Sciatic nerve (tissue), 2 donors: ENCODE data around the gene SLC34A2. TPM values are rescaled to one million over a fixed set of nuclear protein-coding genes. Genes with fewer than 3 reads are reported as not detected.
"Not testable (repeated sequence)": the region's sequence is repeated elsewhere in the genome, so short reads cannot be mapped to it uniquely, and the experiment has no call there.

Experiments used
- ATAC-seq: fragments of 200-7000 bp; cut with Tn5 transposase; one replicate; pipeline ENCODE4 v1.9.1; 2020; ENCODE audit warnings: mild to moderate bottlenecking, moderate library complexity
- DNase-seq: peaks from one replicate; pipeline ENCODE4 v3.0.0-alpha.2; 2020; ENCODE audit warnings: low spot score
- intact Hi-C: fragments of 100-400 bp; cut with DNase I; formaldehyde crosslinking; loops from one replicate; pipeline ENCODE4 v1.14.2; 2022
- total RNA-seq: library from RNA; stranded (reverse); fragmentation: NEBNext Ultra II Directional; extraction: Animal tissue kit (Norgen Biotek cat#: 25700); gene quantifications from one replicate; pipeline ENCODE4 v1.2.1, GENCODE V29; 2021
- donor health status: DM: no; HTN: no; CAD: no.
- donor health status: DM: no; HTN: no; CAD: no.

Gene SLC34A2
- total RNA-seq, 1 donor from 2014 or later: 2.5 TPM

DNA sequence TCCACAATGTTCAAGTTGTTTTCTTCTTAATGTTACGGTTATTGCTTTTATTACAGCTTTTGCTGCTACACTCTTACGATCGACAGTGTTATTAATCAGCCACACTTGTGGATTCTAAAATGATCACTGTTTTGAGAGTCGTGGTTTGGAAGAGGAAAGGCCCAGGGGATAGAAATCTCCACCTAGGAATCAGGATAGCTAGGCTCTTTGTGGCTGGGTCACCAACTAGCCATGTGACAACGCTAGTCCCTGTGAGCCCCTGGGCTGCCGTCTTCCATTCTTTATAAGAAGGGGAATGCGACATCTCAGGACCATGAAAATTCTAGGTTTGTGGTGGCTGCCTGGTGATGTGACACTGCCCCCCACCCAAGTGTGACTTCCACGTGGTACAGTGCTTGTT is 380 bp downstream of the SLC34A2 start:
- DNase-seq: no peak
- intact Hi-C loops: no loop called here
- ATAC-seq: no peak

DNA sequence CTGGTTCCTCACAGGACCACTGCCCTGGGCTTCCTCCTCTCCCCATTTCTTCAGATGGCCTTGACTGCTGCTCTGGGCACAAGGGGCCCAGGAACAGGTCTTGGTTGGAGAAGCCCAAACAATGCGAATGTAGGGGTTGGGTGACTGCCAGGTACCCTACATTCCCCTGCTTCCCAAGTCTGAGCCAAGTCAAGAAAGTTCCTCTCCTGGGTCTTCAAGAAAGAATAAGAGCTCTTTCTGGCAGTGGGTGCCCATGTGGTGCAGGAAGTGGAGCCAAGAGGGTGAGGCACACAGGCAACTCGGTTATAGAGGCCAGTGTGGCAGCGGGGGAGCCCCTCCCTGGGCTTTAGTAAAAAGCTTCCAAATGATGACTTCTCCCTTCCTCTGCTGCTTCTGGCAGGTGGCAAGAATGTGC is 2.7 kb downstream of the SLC34A2 start:
- DNase-seq: no peak
- intact Hi-C loops: no loop called here
- no peak for ATAC-seq

DNA sequence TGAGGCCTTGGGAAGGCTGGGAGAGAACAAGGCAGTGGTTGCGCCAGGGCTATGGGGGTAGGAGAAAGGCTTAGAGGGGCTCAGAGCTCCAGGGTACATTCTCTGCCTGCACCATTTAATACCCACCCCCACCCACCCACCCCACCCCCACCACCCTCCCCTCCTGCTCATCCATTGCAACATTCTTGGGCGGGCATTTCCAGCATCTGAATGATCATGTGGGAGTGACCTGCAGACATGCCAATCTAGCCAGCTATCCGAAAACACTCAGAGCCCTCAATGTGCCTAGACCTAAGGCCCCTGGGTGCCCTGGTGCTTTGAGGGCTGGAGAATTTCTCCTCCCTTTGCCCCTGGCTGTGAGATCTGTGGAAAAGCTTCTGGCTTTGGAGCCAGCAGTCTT is 3.1 kb downstream of the SLC34A2 start:
- no peak for ATAC-seq
- no peak for DNase-seq
- intact Hi-C loops: no loop called here

DNA sequence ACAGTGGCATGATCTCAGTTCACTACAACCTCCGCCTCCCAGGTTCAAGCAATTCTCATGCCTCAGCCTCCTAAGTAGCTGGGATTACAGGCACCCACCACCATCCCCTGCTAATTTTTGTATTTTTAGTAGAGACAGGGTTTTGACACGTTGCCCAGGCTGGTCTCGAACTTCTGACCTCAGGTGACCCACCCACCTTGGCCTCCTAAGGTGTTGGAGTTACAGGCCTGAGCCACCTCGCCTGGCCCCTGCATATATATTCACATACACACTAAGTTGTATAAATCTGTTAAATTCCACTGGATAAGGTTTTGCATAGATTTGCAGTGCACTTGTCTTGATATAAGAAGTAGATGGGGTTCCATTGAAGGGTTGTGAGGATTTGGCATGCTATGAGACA is 5.8 kb downstream of the SLC34A2 start:
- intact Hi-C loops, DNase-seq, ATAC-seq: not testable (repeated sequence)

DNA sequence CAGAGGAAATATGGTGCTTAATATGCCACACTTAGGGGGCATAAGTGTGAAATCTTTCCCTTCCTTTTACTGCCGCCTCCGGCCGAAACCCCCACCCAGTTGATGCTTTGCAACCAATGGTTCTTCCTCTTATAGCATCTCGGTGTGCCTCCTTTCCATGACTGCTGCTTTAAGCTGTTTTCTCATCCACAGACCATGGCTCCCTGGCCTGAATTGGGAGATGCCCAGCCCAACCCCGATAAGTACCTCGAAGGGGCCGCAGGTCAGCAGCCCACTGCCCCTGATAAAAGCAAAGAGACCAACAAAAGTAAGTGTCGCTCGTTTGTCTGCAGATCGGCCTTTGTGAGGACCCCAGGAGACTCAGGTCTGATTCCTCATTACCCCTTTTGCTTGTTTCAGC is 6.7 kb downstream of the SLC34A2 start:
- no peak for DNase-seq
- intact Hi-C loops: no loop called here

DNA sequence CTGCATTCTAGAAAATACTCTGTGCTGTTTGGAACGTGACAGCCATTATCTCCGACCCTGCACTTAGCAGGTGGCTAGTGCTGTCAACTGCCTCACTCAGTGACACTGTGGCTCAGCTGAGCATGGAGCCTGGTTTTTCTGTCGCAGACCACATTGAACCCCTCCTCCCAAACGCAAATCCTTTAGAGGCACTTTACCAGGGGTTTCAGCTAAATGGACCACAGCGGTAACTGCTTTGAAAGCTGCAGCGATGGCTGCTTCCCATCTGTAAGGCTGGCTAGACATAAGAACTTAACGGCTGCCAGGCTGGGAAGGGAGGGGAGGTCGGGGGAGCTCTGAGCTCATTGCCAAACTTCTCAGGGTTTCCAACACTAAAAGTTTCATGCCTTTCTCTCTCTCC is 8.1 kb downstream of the SLC34A2 start:
- DNase-seq (no peak), ATAC-seq (no peak)

More for the DNA sequence above, 6.7 kb downstream of the SLC34A2 start:
- ATAC-seq: no peak

DNA sequence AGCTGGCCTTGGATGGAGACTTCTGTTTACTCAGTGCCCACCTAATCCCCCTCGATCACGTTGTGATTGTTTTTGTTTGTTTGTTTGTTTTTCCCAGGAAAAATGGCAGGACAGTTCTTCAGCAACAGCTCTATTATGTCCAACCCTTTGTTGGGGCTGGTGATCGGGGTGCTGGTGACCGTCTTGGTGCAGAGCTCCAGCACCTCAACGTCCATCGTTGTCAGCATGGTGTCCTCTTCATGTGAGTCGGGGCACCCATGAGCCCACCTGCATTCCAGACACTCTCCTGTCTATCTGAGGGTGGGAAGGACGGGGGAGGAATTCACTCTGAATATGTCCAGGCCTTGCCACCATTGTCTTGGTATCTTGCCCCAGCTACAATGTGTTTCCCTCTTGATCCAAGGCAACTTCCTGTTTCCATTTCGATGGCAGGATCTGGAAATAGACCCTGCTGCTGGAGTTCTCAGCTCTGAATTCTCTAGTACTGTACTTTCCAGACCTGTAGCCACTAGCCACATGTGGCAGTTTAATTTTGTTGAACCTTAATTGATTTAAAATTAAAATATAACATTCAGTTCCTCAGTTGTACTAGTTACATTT is 10.5 kb downstream of the SLC34A2 start:
- DNase-seq (no peak), ATAC-seq (no peak)
- intact Hi-C loops: no loop called here

More for the DNA sequence above, 8.1 kb downstream of the SLC34A2 start:
- intact Hi-C loops: no loop called here

DNA sequence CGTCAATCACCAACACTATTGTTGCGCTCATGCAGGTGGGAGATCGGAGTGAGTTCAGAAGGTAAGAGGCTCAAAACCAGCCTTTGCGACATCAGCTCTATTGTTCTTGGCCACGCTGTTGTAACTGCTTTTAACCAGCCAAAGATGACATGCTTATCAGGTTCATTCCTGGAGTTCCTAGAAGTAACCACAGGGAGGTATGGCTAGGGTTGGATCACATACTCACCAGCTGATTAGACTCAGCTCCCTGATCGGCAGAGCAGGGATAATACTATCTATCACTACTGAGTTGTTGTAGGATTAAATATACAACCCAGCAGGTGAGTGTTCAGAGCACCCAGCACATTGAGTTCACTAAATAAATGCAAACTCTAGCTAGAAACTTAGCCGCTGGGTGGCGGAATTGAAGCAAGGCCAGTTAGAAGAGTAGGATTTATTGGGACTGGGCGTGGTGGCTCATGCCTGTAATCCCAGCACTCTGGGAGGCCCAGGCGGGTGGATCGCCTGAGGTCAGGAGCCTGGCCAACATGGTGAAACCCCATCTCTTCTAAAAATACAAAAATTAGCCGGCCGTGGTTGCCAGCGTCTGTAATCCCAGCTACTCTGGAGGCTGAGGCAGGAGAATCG is 12.4 kb downstream of the SLC34A2 start:
- no peak for DNase-seq
- no peak for ATAC-seq
- intact Hi-C loops: no loop called here

DNA sequence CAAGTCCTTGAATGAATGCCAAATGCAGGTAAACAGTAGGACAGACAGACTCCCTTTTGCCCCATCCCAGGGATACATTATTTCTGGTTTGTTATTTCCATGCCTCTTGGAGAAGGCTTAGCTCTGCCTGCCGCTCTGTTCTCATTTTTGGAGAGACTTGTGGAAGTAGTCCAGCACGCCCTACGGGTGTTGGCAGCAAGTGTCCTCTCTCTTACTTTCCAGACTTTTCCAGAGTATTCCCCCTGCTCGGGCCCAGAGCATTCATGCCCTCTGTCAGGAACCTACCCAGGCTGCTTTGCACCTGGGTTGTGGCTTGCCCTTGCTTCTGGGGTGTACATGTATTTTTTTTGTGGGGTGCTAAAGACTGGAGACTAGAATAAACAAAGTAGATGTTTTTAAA is 15.3 kb downstream of the SLC34A2 start:
- DNase-seq (no peak), ATAC-seq (no peak)
- intact Hi-C loops: no loop called here

DNA sequence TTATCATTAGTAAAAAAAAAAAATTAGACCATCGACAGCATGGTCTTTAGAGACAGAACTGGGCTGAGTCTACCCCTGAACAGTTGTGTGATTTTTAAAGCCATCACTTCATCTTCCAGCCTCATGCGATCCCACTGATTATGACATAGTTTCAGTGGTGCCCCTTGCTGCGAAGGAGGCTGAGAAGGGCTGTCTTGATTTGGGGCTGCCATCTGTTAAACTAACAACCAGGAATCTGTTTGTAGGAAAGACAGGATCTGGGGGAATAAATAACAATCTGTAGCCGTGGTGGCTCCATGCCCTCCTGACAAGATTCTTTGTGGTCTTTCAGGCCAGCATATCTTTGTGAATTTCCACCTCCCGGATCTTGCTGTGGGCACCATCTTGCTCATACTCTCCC is 17.1 kb downstream of the SLC34A2 start:
- DNase-seq: no peak
- ATAC-seq: no peak
- intact Hi-C loops: no loop called here

DNA sequence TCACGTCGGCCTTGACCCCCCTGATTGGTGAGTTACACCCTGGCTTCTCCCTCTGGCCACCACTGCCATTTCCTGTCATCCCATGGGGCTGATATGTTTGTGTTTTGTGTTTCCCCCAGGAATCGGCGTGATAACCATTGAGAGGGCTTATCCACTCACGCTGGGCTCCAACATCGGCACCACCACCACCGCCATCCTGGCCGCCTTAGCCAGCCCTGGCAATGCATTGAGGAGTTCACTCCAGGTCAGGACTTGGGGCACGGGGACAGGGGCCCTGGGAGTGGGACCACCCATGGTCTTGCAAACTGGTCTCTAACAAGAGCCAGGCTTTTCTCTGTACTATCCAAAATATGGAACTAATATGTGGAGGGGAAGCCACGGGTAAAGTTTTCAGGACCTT is 18.7 kb downstream of the SLC34A2 start:
- ATAC-seq (no peak), DNase-seq (no peak)
- intact Hi-C loops: no loop called here

DNA sequence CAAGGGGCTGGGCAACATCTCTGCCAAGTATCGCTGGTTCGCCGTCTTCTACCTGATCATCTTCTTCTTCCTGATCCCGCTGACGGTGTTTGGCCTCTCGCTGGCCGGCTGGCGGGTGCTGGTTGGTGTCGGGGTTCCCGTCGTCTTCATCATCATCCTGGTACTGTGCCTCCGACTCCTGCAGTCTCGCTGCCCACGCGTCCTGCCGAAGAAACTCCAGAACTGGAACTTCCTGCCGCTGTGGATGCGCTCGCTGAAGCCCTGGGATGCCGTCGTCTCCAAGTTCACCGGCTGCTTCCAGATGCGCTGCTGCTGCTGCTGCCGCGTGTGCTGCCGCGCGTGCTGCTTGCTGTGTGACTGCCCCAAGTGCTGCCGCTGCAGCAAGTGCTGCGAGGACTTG is 20.6 kb downstream of the SLC34A2 start:
- intact Hi-C loops: no loop called here
- no peak for DNase-seq
- no peak for ATAC-seq

DNA sequence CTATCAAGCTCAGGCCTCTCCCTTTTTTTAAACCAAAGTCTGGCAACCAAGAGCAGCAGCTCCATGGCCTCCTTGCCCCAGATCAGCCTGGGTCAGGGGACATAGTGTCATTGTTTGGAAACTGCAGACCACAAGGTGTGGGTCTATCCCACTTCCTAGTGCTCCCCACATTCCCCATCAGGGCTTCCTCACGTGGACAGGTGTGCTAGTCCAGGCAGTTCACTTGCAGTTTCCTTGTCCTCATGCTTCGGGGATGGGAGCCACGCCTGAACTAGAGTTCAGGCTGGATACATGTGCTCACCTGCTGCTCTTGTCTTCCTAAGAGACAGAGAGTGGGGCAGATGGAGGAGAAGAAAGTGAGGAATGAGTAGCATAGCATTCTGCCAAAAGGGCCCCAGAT is 21.5 kb downstream of the SLC34A2 start:
- DNase-seq: no peak
- intact Hi-C loops: no loop called here
- no peak for ATAC-seq

DNA sequence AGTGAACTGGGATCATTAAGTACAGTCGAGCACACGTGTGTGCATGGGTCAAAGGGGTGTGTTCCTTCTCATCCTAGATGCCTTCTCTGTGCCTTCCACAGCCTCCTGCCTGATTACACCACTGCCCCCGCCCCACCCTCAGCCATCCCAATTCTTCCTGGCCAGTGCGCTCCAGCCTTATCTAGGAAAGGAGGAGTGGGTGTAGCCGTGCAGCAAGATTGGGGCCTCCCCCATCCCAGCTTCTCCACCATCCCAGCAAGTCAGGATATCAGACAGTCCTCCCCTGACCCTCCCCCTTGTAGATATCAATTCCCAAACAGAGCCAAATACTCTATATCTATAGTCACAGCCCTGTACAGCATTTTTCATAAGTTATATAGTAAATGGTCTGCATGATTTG is 22.3 kb downstream of the SLC34A2 start:
- DNase-seq (no peak), ATAC-seq (no peak)
- intact Hi-C loops: no loop called here

DNA sequence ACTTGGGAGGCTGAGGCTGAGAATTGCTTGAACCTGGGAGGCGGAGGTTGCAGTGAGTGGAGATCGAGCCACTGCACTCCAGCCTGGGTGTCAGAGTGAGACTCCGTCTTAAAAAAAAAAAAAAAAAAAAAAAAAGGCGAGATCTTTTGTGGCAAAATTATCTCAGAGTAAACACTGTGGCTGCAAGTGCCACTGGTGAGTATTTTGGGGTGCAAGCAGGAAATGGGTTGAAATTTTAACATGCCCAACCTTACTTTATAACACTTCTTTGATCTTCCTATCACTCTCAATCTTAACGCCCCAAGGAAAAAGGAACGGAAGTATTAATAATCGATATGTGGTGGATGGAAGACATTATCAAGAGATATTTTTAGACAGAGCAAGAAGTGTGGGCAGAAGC is 32.1 kb downstream of the SLC34A2 start:
- ATAC-seq (no peak), DNase-seq (no peak)
- intact Hi-C loops: no loop called here

DNA sequence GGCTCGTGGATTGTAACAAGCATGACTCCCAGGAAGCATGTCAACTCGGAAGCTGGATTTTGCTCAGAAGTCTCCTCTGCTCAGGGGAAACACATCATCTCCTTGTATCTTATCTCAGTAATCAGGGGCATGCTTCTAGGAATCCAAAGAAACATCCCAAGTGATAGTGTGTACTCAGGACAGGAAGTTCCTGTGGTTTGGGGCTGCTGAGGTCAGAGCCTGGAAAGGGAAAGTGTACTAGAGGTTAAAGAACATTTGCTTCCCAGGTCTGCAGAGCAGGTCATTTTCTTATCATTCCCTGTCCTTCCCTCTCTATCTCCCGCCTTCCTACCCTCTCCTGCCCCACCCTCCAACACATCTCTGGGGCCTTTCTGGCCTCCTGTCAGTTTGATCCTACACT is 38.8 kb downstream of the SLC34A2 start:
- no peak for DNase-seq
- intact Hi-C loops: no loop called here
- ATAC-seq: no peak

DNA sequence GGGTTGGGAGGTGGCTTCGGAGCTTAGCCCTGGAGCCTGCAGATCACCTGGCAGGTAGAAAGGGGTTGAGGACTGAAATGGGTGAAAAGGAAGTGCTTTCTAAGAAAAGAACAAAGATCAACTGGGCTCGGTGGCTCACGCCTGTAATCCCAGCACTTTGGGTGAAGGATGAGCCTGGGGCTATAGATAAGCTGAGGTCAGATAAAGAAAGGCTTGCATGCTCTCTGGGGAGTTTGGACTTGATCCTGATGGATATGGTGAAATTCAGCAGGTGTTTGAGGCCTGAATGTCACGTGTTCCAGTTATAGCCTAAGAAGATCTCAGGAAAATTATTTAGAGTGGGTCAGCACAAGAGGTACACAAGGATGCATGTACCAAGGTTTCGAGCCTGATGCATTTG is 40.8 kb downstream of the SLC34A2 start:
- DNase-seq: no peak
- ATAC-seq: no peak
- intact Hi-C loops: no loop called here

DNA sequence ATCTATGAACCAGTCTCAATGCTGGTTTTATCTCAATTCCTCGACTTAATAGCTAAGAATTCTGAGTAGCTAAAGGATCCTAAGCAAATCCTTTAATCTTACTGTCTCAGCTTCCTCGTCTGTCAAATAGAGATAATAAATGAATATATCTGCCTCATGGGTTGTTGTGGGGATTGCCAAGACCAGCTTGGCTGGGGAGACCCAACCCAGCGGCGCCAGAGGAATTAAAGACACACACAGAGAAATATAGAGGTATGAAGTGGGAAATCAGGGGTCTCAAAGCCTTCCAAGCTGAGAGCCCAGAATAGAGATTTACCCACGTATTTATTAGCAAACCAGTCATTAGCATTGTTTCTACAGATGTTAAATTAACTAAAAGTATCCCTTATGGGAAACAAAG is 41.9 kb downstream of the SLC34A2 start:
- no peak for DNase-seq

DNA sequence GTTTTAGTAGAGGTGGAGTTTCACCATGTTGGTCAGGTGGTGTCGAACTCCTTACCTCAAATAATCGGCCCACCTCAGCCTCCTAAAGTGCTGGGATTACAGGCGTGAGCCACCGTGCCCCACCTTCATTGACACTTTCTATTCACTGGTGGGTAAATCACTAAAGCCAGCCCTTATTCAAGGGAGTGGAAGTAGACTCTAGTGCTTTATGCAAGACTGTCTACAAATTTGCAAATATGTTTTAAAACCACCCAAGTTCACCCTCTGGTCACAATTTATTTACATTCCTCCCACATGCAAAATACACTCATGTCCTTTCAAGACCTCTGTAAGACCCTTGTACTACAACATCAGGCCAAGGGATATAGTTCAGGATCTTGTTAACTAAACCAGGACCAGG is 45.0 kb downstream of the SLC34A2 start:
- intact Hi-C loops: no loop called here
- no peak for ATAC-seq
- no peak for DNase-seq

More for the DNA sequence above, 41.9 kb downstream of the SLC34A2 start:
- ATAC-seq: no peak
- intact Hi-C loops: no loop called here

DNA sequence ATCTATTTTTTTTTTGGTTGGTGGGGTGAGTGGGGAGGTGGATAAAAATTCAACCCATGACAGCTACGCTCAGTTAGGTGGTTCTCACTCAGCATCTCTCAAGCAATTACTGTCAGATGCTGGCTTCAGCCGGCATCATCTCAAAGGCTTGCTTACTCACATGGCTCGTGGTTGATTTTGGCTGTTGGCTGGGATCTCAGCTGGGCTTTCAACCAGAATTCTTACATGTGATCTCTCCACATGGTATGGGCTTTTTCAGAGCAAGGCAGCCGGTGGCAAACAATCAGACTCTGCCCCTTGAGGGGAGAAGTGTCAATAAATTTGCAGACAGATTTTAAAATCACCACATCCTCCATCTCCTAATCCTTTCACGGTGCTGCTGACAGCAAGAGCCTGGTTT is 47.2 kb downstream of the SLC34A2 start:
- peak; percentile 69 for ATAC-seq
- no peak for DNase-seq
- intact Hi-C loops: no loop called here

DNA sequence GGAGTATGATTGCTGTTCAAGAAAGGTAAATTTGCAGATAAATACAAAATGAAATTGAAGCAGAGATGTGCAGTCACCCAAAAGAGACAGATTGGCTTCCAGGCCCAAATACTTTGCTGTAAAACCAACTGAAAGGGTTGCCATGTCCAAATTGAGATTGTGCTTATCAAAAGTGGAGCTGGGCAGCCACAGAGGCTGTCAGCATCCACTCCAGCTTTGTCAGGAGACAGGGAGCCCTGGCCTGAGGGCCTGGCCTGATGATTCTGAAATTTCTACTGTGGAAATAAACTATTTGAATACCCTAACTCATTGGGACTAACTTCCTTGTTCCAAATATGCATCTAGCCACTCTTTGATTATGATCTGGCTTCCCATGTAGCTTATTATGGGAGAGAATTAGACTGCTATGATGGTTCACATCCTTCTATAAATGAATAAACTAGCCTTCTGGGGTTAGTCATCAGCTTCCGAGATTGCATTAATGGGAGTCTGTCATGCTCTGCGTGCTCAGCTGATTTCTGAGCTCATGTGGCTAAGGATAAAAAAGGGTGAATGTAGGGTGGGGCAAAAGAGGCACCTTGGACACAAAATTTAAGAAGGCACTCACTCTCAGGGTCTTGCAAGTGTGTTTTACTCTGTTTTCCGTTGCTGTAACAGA is 48.2 kb downstream of the SLC34A2 start:
- DNase-seq: no peak
- no peak for ATAC-seq
- intact Hi-C loops: no loop called here
